Activated CD8-positive, alpha-beta memory T cell treated with anti-CD3 and anti-CD28 coated beads, Interleukin-2, amount 10 ng/mL, durations not matched to agents 7 days and 5 days (primary cell): ENCODE data around the gene MT3. TPM values are rescaled to one million over a fixed set of nuclear protein-coding genes. Genes with fewer than 3 reads are reported as not detected.

Experiments
- ATAC-seq: fragments of 150-1000 bp; cut with Tn5 transposase; one replicate; pipeline ENCODE4 v1.10.0; 2021; ENCODE audit warnings: moderate library complexity
- CTCF ChIA-PET: fragments of 350-600 bp; sonication (Branson Sonifier 250); formaldehyde crosslinking; loops from one replicate; lab custom pipeline; 2021; ENCODE audit warnings: antibody characterized with exemption; lab: Charles Lee
- DNase-seq: peaks from one replicate; pipeline ENCODE4 v3.0.0-alpha.2; 2020
- H3K27ac Mint-ChIP-seq: one replicate; pipeline ENCODE4 v1.8.0; 2021; ENCODE audit warnings: mild to moderate bottlenecking, mixed read lengths
- H3K27me3 Mint-ChIP-seq: one replicate; pipeline ENCODE4 v1.8.0; 2021; ENCODE audit warnings: mixed read lengths
- H3K36me3 Mint-ChIP-seq: one replicate; pipeline ENCODE4 v1.8.0; 2021; ENCODE audit warnings: mild to moderate bottlenecking, mixed read lengths
- H3K4me1 Mint-ChIP-seq: one replicate; pipeline ENCODE4 v1.8.0; 2021; ENCODE audit warnings: mixed read lengths
- H3K4me3 Mint-ChIP-seq: one replicate; pipeline ENCODE4 v1.8.0; 2021; ENCODE audit warnings: mild to moderate bottlenecking, moderate library complexity, mixed read lengths
- H3K9me3 Mint-ChIP-seq: one replicate; pipeline ENCODE4 v1.8.0; 2022; ENCODE audit warnings: low read depth, mixed read lengths
- total RNA-seq, 2 experiments: library from RNA; stranded (reverse); gene quantifications; one replicate each; pipeline ENCODE4 v1.2.3, GENCODE V29; 2021

The MT3 gene
- total RNA-seq, 2 experiments from 2014 or later, result 3.6 TPM; not detected in 1

DNA sequence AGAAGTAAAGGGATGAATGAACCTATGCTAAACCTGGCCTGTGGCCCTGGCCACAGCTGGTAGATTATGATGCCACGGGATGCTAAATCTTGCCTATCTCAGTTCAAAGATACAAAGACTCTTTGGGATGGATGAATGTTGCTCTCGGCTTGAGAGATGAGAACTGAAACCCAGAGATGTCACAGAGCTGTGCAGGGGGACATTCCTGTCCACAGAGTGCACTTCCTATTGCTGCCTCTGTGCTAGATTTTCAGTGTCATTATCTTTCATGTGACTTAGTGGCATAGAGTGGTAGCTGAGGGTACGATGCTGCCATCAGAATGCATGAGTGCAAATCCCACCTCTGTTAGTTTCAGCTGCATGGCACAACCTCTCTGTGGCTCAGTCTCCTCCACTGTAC lies 40.8 kb downstream of the MT3 start:
- ATAC-seq (no peak), DNase-seq (no peak)
- Mint-ChIP-seq H3K4me3 (no peak overlapping the region), H3K4me1 (peaks cover 40% of the 10 kb centered on the region), H3K27ac (no peak overlapping the region), H3K27me3 (peaks cover 72% of the 10 kb centered on the region), H3K9me3 (no peaks in the 10 kb centered on the region), H3K36me3 (no peaks in the 10 kb centered on the region)
- CTCF ChIA-PET, result interaction anchor here (1.0 to 2.7 kb wide), 6 partner anchors 11 to 72 kb away, joined by 4 to 10 read pairs (median 6); no protein-coding TSS in a partner anchor

DNA sequence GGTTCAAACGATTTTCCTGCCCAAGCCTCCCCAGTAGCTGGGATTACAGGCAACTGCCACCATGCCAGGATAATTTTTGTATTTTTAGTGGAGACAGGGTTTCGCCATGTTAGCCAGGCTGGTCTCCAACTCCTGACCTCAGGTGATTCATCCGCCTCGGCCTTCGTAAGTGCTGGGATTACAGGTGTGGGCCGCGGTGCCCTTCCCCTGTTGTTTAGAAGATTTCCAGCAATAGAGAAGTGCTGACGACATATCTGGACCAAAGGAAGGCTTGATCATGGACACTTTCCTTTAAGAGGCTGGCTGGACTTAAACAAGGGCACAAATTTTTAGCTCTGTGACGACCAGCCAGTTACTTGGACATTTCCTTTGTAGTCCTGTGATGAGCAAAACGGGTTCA lies 41.9 kb downstream of the MT3 start:
- Mint-ChIP-seq H3K27me3 (peaks cover 72% of the 10 kb centered on the region), H3K36me3 (no peaks in the 10 kb centered on the region)

DNA sequence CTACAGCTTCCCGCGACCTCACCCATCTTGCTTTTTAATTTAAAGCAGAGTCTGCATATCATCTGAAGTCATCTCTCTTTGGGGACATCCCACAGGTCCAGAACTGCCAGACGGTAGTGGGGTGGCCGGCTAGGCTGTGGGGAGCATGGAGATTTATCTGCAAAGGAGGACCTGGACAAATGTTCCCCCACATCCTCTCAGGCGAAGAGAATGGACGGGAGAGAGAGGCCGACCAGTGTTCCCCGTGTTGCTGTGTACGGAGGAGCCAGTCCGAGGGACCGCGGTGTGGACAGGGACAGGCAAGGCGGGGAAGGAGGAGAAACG lies 42.5 kb downstream of the MT3 start:
- H3K27me3 Mint-ChIP-seq, result peaks cover 73% of the 10 kb centered on the region
- peak; percentile 6 for ATAC-seq

More for the DNA sequence above, 41.9 kb downstream of the MT3 start:
- no peak for ATAC-seq
- DNase-seq, result no peak
- no peak overlapping the region for H3K4me3 Mint-ChIP-seq
- peaks cover 39% of the 10 kb centered on the region for H3K4me1 Mint-ChIP-seq
- no peak overlapping the region for H3K27ac Mint-ChIP-seq
- no peaks in the 10 kb centered on the region for H3K9me3 Mint-ChIP-seq
- CTCF ChIA-PET, result interaction anchor here (1.1 to 2.7 kb wide), 6 partner anchors 8 to 71 kb away, joined by 3 to 10 read pairs (median 6); no protein-coding TSS in a partner anchor

DNA sequence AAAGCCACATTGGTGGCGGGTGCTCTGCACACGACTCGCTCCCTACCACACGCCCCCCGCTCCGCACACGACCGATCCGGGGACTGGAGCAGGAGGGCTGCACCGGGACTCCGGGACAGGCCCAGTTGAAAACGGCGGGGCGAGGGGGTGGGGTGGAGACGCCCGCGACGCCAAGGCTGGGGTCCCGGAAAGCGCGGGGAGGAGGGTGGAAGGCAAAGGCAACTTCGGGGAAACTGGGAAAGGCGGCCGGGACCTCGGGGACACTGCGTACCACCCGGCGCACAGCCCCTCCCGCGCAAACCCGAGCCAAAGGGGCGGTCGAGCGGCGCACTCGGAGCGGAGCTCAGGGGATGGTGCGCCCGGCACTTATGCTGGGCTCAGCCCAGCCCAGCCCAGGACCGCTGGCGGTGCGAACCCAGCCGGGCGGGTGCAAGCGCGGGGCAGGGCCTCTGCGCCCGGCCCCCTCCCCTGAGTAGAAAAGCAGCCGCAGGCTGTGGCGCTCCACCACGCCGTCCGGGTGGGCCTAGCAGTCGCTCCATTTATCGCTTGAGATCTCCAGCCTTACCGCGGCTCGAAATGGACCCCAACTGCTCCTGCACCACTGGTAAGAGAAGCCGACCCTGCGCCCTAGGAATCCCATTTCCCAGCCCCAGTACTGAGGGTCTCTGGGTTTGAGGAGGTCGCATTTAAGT lies 43.0 kb downstream of the MT3 start, which contains the start of gene MT1M:
TSS of gene MT1M (plus strand) at position 504 of the 692 bp plus-strand sequence. CDS start at position 577, 73 bp downstream.
- H3K4me3 Mint-ChIP-seq, result peak within 1 kb of the TSS; percentile 38
- H3K36me3 Mint-ChIP-seq, result no peaks in the 10 kb centered on the region
- H3K27ac Mint-ChIP-seq, result no peak within 1 kb of the TSS
- DNase-seq (no peak), ATAC-seq (peak; percentile 43)
- H3K4me1 Mint-ChIP-seq, result peaks cover 34% of the 10 kb centered on the region
- H3K9me3 Mint-ChIP-seq, result no peaks in the 10 kb centered on the region
- CTCF ChIA-PET, result interaction anchor here (1.6 to 2.7 kb wide), 2 partner anchors 9 to 31 kb away, joined by 3 to 9 read pairs; no protein-coding TSS in a partner anchor
- H3K27me3 Mint-ChIP-seq, result peaks cover 73% of the 10 kb centered on the region

More for the DNA sequence above, 42.5 kb downstream of the MT3 start:
- no peaks in the 10 kb centered on the region for H3K36me3 Mint-ChIP-seq
- H3K9me3 Mint-ChIP-seq, result no peaks in the 10 kb centered on the region
- no peak for DNase-seq
- peaks cover 34% of the 10 kb centered on the region for H3K4me1 Mint-ChIP-seq
- H3K27ac Mint-ChIP-seq, result no peak overlapping the region
- H3K4me3 Mint-ChIP-seq, result peak overlapping the region; percentile 38
- CTCF ChIA-PET, result interaction anchor here (1.6 to 2.7 kb wide), 3 partner anchors 8 to 70 kb away, joined by 3 to 10 read pairs (median 9); no protein-coding TSS in a partner anchor

DNA sequence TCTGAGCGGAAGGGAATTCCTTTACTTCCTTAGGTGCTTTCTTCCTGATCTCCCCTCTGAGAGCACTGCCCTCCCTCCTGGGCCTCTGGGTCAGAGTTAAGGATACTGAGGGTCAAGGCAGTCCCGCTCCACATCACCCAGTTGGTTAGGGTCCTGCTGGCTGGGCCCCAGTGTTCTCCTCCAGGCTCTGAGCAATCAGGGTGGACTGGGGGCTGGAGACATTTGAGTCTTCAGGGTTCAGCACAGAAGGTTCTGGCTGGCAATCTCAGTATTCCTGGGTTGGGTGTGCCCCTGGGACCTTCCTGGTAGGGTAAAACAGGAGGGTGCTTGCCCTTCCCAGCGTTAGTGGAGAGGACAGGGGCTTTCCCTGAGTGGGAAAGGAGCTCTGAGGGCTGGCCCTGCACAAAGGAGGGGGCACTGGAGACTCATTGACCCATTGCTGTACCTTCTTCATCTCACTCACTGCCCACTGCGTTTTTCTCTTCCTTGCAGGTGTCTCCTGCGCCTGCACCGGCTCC lies 43.6 kb downstream of the MT3 start:
- Mint-ChIP-seq H3K9me3 (no peaks in the 10 kb centered on the region), H3K27me3 (peaks cover 79% of the 10 kb centered on the region), H3K36me3 (no peaks in the 10 kb centered on the region), H3K4me1 (peaks cover 38% of the 10 kb centered on the region), H3K4me3 (peak overlapping the region; percentile 12), H3K27ac (no peak overlapping the region)
- ATAC-seq, result no peak
- CTCF ChIA-PET, result interaction anchor here (1.6 to 1.9 kb wide), 2 partner anchors 9 to 11 kb away, joined by 3 to 7 read pairs; no protein-coding TSS in a partner anchor
- no peak for DNase-seq

DNA sequence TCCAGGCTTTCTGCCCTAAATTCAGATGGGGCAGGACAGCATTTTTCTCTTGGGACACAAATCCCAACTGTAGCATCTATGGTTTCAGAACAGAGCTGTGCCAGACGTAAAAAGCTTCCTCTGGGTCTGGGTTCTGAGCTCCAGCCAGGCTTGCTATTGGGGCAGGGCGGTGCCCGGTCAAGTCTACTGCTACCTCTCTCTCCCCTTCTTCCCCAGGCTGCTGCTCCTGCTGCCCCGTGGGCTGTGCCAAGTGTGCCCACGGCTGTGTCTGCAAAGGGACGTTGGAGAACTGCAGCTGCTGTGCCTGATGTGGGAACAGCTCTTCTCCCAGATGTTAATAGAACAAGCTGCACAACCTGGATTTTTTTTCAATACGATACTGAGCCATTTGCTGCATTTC lies 44.2 kb downstream of the MT3 start:
- Mint-ChIP-seq H3K27me3 (peaks cover 85% of the 10 kb centered on the region), H3K27ac (no peak overlapping the region), H3K4me1 (peaks cover 42% of the 10 kb centered on the region), H3K9me3 (no peaks in the 10 kb centered on the region), H3K36me3 (no peaks in the 10 kb centered on the region), H3K4me3 (no peak overlapping the region)
- no peak for ATAC-seq
- CTCF ChIA-PET, result interaction anchor here (1.9 kb wide), 1 partner anchor 10 kb away, joined by 7 read pairs; no protein-coding TSS in a partner anchor
- no peak for DNase-seq

DNA sequence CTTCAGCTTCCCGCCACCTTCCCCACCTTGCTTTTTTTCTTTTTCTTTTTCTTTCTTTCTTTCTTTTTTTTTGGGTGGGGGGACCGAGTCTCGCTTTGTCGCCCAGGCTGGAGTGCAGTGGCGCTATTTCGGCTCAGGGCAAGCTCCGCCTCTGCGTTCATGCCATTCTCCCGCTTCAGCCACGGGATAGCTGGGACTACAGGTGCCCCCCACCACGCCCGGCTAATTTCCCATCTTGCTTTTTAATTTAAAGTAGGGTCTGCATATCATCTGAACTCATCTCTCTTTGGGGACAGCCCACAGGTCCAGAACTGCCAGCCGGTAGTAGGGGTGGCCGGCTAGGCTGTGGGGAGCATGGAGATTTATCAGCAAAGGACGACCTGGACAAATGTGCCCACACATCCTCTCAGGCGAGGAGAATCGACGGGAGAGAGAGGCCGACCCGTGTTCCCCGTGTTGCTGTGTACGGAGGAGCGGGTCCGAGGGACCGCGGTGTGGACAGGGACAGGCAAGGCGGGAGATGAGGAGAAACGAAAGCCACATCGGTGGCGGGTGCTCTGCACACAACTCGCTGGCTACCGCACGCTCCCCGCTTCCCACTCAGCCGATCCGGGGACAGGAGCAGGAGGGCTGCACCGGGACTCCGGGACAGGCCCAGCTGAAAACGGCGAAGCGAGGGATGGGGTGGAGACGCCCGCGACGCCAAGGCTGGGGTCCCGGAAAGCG lies 45.5 kb downstream of the MT3 start:
- Mint-ChIP-seq H3K36me3 (no peaks in the 10 kb centered on the region), H3K27me3 (peaks cover 96% of the 10 kb centered on the region), H3K4me3 (peak overlapping the region; percentile 45), H3K27ac (no peak overlapping the region), H3K4me1 (peaks cover 43% of the 10 kb centered on the region), H3K9me3 (no peaks in the 10 kb centered on the region)
- CTCF ChIA-PET, result interaction anchor here (1.2 to 1.9 kb wide), 2 partner anchors 9 to 67 kb away, joined by 6 to 7 read pairs; no protein-coding TSS in a partner anchor
- ATAC-seq (peak; percentile 18), DNase-seq (no peak)

DNA sequence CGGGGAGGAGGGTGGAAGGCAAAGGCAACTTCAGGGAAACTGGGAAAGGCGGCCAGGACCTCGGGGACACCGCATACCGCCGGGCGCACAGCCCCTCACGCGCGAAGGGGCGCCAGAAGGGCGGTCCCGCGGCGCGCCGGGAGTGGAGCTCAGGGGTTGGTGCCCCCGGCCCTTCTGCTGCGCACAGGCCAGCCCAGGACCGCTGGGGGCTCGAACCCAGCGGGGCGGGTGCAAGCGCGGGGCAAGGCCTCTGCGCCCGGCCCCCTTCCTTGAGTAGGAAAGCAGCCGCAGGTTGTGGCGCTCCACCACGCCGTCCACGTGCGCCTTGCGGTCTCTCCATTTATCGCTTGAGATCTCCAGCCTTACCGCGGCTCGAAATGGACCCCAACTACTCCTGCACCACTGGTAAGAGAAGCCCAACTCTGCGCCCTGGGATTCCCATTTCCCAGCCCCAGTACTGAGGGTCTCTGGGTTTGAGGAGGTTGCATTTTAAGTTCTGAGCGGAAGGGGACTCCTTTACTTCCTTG lies 46.2 kb downstream of the MT3 start:
- no peaks in the 10 kb centered on the region for H3K9me3 Mint-ChIP-seq
- DNase-seq, result no peak
- CTCF ChIA-PET, result no interaction called here
- peaks cover 37% of the 10 kb centered on the region for H3K4me1 Mint-ChIP-seq
- peak overlapping the region; percentile 28 for H3K27ac Mint-ChIP-seq
- peaks cover 97% of the 10 kb centered on the region for H3K27me3 Mint-ChIP-seq
- H3K4me3 Mint-ChIP-seq, result peak overlapping the region; percentile 45
- ATAC-seq, result peak; percentile 20
- H3K36me3 Mint-ChIP-seq, result no peaks in the 10 kb centered on the region

DNA sequence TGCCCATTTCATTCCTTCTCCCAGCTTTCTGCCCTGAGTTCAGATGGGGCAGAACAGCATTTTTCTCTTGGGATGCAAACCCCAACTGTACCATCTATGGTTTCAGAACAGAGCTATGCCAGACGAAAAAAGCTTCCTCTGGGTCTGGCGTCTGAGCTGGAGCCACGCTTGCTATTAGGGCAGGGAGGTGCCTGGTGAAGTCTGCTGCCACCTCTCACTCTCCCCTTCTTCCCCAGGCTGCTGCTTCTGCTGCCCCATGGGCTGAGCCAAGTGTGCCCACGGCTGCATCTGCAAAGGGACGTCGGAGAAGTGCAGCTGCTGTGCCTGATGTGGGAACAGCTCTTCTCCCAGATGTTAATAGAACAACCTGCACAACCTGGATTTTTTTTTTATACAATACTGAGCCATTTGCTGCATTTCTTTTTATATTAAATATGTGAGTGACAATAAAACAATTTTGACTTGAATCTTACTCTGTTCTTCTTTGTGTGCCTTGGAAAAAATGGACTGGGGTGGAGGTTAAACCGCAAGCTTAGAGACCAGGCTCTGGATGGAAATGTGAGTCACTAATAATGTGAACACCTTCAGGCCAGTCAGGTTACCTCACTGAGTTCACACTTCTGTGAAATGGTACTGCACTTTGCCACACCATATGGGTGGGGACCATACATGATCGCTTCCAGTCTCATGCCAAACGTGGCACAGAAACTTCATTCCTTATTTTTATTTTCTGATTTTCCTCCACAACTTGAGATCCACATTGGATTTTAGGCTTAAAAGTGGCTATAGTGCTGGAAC lies 47.5 kb downstream of the MT3 start:
- Mint-ChIP-seq H3K9me3 (no peaks in the 10 kb centered on the region), H3K27ac (no peak overlapping the region), H3K27me3 (peaks cover 94% of the 10 kb centered on the region), H3K36me3 (no peaks in the 10 kb centered on the region), H3K4me1 (peaks cover 32% of the 10 kb centered on the region), H3K4me3 (no peak overlapping the region)
- DNase-seq, result no peak
- no peak for ATAC-seq
- CTCF ChIA-PET, result interaction anchor here (1.0 to 1.5 kb wide), 2 partner anchors 11 to 36 kb away, joined by 3 to 4 read pairs; partner anchors contain the start of gene MT1E

DNA sequence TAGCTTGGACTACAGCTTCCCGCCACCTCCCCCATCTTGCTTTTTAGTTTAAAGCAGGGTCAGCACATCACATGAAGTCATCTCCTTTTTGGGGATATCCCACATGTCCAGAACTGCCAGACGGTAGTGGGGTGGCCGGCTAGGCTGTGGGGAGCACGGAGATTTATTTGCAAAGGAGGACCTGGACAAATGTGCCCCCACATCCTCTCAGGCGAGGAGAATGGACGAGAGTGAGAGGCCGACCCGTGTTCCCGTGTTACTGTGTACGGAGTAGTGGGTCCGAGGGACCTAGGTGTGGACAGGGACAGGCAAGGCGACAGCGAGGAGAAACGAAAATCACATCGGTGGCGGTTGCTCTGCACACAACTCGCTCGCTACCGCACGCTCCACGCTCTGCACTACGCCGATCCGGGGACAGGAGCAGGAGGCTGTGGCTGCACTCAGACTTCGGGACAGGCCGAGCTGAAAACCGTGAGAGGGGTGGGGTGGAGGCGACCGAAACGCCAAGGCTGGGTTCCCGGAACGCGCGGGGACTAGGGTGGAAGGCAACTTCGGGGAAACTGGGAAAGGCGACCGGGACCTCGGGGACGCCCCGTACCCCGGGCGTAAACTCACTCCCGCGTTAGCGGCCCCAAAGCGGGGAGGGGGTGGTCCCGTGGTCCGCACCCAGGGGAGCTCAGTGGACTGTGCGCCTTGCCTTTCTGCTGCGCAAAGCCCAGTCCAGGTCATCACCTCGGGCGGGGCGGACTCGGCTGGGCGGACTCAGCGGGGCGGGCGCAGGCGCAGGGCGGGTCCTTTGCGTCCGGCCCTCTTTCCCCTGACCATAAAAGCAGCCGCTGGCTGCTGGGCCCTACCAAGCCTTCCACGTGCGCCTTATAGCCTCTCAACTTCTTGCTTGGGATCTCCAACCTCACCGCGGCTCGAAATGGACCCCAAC lies 48.8 kb downstream of the MT3 start, which contains the start of gene MT1A:
TSS of gene MT1A (plus strand) at position 853 of the 937 bp plus-strand sequence. CDS start at position 926, 73 bp downstream.
- CTCF ChIA-PET, result interaction anchor here (0.8 to 1.5 kb wide), 4 partner anchors 12 to 64 kb away, joined by 3 to 4 read pairs (median 3); partner anchors contain the start of gene MT1E

DNA sequence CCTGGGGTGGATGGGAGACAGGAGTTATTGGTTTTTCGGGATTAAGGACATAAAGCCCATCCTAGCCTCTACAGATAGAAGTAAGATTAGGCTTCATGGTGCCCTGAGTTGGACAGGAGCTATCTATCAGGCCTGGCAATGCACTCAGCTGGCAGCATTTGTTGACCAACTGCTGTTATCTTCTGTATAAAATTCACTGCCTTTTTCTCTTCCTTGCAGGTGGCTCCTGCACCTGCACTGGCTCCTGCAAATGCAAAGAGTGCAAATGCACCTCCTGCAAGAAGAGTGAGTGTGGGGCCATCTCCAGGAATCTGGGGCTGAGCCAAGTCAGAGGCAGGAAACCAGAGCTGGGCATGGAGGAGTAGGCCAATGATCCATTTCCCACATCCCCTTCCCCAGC lies 49.7 kb downstream of the MT3 start:
- H3K36me3 Mint-ChIP-seq, result no peaks in the 10 kb centered on the region
- H3K9me3 Mint-ChIP-seq, result no peaks in the 10 kb centered on the region
- no peak for DNase-seq
- no peak overlapping the region for H3K27ac Mint-ChIP-seq
- H3K4me1 Mint-ChIP-seq, result peaks cover 44% of the 10 kb centered on the region
- CTCF ChIA-PET, result interaction anchor here (0.9 to 1.4 kb wide), 3 partner anchors 13 to 62 kb away, joined by 3 to 5 read pairs (median 3); partner anchors contain the start of gene MT1E
- no peak for ATAC-seq
- peaks cover 84% of the 10 kb centered on the region for H3K27me3 Mint-ChIP-seq
- no peak overlapping the region for H3K4me3 Mint-ChIP-seq

More for the DNA sequence above, 48.8 kb downstream of the MT3 start, which contains the start of gene MT1A:
- no peak for DNase-seq
- Mint-ChIP-seq H3K36me3 (no peaks in the 10 kb centered on the region), H3K4me3 (peak within 1 kb of the TSS; percentile 63), H3K27me3 (peaks cover 92% of the 10 kb centered on the region), H3K4me1 (peaks cover 37% of the 10 kb centered on the region), H3K27ac (no peak within 1 kb of the TSS), H3K9me3 (no peaks in the 10 kb centered on the region)
- ATAC-seq, result peak; percentile 59
